B cell (primary cell): ENCODE results near the gene SETBP1. TPM values are rescaled to one million over a fixed set of nuclear protein-coding genes. Genes with fewer than 3 reads are reported as not detected.

ENCODE experiments used
- ATAC-seq: fragments of 200-7000 bp; cut with Tn5 transposase; one replicate; pipeline ENCODE4 v1.10.0; 2021; ENCODE audit warnings: low read depth, mild to moderate bottlenecking, moderate number of reproducible peaks, moderate library complexity
- CTCF ChIA-PET: fragments of 350-600 bp; sonication (Branson Sonifier 250); formaldehyde crosslinking; loops from one replicate; lab custom pipeline; 2021; ENCODE audit warnings: antibody characterized with exemption, inconsistent platforms; lab: Charles Lee
- POLR2A ChIA-PET: fragments of 350-600 bp; sonication (Branson Sonifier 250); formaldehyde crosslinking; loops from one replicate; lab custom pipeline; 2021; ENCODE audit warnings: antibody characterized with exemption; lab: Charles Lee
- DNase-seq: peaks from one replicate; pipeline ENCODE4 v3.0.0; 2013
- H2AFZ ChIP-seq: 2 replicates; pipeline ENCODE4 v1.6.1; 2012; ENCODE audit warnings: mild to moderate bottlenecking, low read depth, low read length; ENCODE audit not compliant: insufficient read depth, poor library complexity, severe bottlenecking
- H3K27ac ChIP-seq, 2 donors: 1 replicate in 1 of 2; 2 replicates in 1 of 2; pipeline ENCODE4 v1.5.1; 2012 to 2013; ENCODE audit warnings: low read length in 2 of 2, mild to moderate bottlenecking in 2 of 2, moderate library complexity in 1 of 2
- H3K27me3 ChIP-seq, 4 experiments: fragments of 200-600 bp in 1 of 4; sonication (generic) in 1 of 4; replicated peaks in 1 of 4; 1 replicate in 2 of 4; 2 replicates in 2 of 4; pipeline versions ENCODE4 v1.6.1 to v1.7.0; 2013 to 2016; ENCODE audit warnings: low read length in 3 of 4, mild to moderate bottlenecking in 2 of 4, mixed read lengths in 1 of 4, moderate library complexity in 1 of 4; ENCODE audit not compliant: insufficient read depth in 4 of 4, control insufficient read depth in 3 of 4; ENCODE audit errors: control extremely low read depth in 1 of 4
- H3K36me3 ChIP-seq, 2 experiments: replicated peaks in 1 of 2; 1 replicate in 1 of 2; 2 replicates in 1 of 2; pipeline versions ENCODE4 v1.6.1 to v1.7.1; 2013; ENCODE audit warnings: low read length in 1 of 2; ENCODE audit not compliant: insufficient read depth in 2 of 2, control insufficient read depth in 1 of 2; ENCODE audit errors: control extremely low read depth in 1 of 2, extremely low read depth in 1 of 2
- H3K4me1 ChIP-seq, 2 donors: fragments of 200-600 bp in 1 of 2; sonication (generic) in 1 of 2; 1 replicate in 1 of 2; 2 replicates in 1 of 2; pipeline versions ENCODE4 v1.5.1 to v1.6.1; 2013 to 2017; ENCODE audit warnings: low read length in 2 of 2; ENCODE audit not compliant: control insufficient read depth in 2 of 2, insufficient read depth in 2 of 2
- H3K4me2 ChIP-seq: replicated peaks from 2 replicates; pipeline ENCODE3; 2012; ENCODE audit warnings: mild to moderate bottlenecking, low read depth, low read length; ENCODE audit not compliant: poor library complexity, severe bottlenecking
- H3K4me3 ChIP-seq, 5 experiments: fragments of 200-600 bp in 1 of 5; sonication (generic) in 1 of 5; 1 replicate in 3 of 5; 2 replicates in 2 of 5; pipeline versions ENCODE4 v1.5.1 to v1.7.0; 2011 to 2016; ENCODE audit warnings: low read length in 4 of 5, mild to moderate bottlenecking in 4 of 5, low read depth in 2 of 5, control low read depth in 1 of 5, moderate library complexity in 1 of 5; ENCODE audit not compliant: insufficient read depth in 1 of 5; ENCODE audit errors: control extremely low read depth in 1 of 5, extremely low read depth in 1 of 5
- H3K79me2 ChIP-seq: fragments of 200-600 bp; sonication (generic); one replicate; pipeline ENCODE4 v1.6.0; 2016; ENCODE audit warnings: low read length; ENCODE audit not compliant: control insufficient read depth, insufficient read depth
- H3K9ac ChIP-seq: fragments of 200-600 bp; sonication (generic); 2 replicates; pipeline ENCODE4 v1.6.1; 2017; ENCODE audit warnings: mild to moderate bottlenecking, low read length, moderate library complexity
- H3K9me3 ChIP-seq, 3 donors: one replicate each; pipeline versions ENCODE4 v1.6.1 to v1.7.1; 2013; ENCODE audit warnings: low read length in 2 of 3; ENCODE audit not compliant: control insufficient read depth in 2 of 3, insufficient read depth in 1 of 3; ENCODE audit errors: control extremely low read depth in 1 of 3
- H4K20me1 ChIP-seq: 2 replicates; pipeline ENCODE4 v1.6.0; 2012; ENCODE audit warnings: mild to moderate bottlenecking, low read length; ENCODE audit not compliant: insufficient read depth, control insufficient read depth, poor library complexity, severe bottlenecking
- H3K27ac Mint-ChIP-seq: one replicate; pipeline ENCODE4 v1.8.0; 2021; ENCODE audit warnings: mixed read lengths
- H3K27me3 Mint-ChIP-seq: one replicate; pipeline ENCODE4 v1.8.0; 2021; ENCODE audit warnings: mixed read lengths
- H3K4me1 Mint-ChIP-seq: one replicate; pipeline ENCODE4 v1.8.0; 2021; ENCODE audit warnings: mixed read lengths
- H3K4me3 Mint-ChIP-seq: one replicate; pipeline ENCODE4 v1.8.0; 2021; ENCODE audit warnings: mixed read lengths
- H3K9me3 Mint-ChIP-seq: one replicate; pipeline ENCODE4 v1.8.0; 2022; ENCODE audit warnings: mixed read lengths; ENCODE audit not compliant: insufficient read depth
- CTCF ChIP-seq: fragments of 200-600 bp; IDR thresholded peaks from one replicate; pipeline ENCODE4 v1.8.0; 2022; ENCODE audit warnings: antibody characterized with exemption, mild to moderate bottlenecking
- EZH2 ChIP-seq: IDR thresholded peaks from 2 replicates; pipeline ENCODE4 v1.6.1; 2012; ENCODE audit warnings: borderline replicate concordance, low read depth, mild to moderate bottlenecking, moderate library complexity, low read length; ENCODE audit not compliant: insufficient read depth, poor library complexity, severe bottlenecking
- WGBS: methylation state at CpG from one replicate; pipeline ENCODE4 v1.1.5; 2013; ENCODE audit warnings: missing lambda C conversion rate; ENCODE audit not compliant: insufficient coverage; 5-methylcytosine and 5-hydroxymethylcytosine counted together
- intact Hi-C: fragments of 100-400 bp; cut with micrococcal nuclease; formaldehyde crosslinking; loops from one replicate; pipeline ENCODE4 v1.10.0; 2022
- polyA plus RNA-seq: library from polyadenylated mRNA; depleted of rRNA; stranded (reverse); fragments of >200 nt; gene quantifications from 2 replicates; pipeline ENCODE4 v1.2.3, GENCODE V29; 2012
- total RNA-seq, 2 donors: library from RNA; stranded (reverse); fragments of 120-200 nt in 1 of 2; gene quantifications; 1 replicate in 1 of 2; 2 replicates in 1 of 2; pipeline versions ENCODE4 v1.2.3 to v1.2.4, GENCODE V29; 2013 to 2022

The SETBP1 gene
- total and polyA plus RNA-seq, 2 donors (not counting 1 experiment from before 2014, with no cell fraction given): 15.1 to 129 TPM

DNA sequence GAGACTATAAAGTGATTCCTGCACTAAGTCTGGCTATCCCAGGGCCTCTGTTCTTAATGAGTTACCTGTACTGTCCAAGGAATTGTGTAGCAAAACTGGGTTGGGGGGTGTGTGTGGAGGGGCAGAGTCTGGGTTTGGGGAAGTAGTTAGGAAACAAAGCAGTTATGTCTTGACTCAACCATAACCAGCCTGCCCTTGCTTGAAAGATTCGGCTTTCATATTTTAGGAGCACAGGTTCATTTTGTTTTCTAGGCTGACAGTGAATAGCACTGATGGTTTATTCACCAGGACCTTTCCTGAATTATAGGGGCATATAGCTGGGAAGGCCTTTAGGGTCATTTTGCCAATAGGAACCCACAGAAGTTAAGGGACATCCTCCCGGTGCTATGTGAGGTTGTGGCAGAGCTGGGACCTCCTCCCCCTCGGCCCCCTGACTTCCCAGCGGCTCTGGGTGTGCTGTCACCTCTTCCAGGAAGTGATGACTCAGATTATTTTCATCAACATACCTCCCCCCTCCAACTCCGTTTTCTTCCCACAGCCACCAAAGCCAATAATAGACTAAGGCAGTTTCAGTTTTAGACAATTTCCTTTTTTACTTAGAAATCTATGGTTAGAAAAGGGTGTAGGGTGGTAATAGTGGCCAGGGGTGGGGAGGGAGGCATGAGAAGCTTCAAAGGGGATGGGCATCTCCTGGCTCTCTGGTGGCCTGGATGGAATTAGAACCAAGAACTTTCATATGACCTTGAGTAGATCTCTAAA is 44.8 kb downstream of the SETBP1 start:
- peaks cover 99 to 100% of the 10 kb centered on the region in 2 donors for H3K4me1 ChIP-seq
- H3K27me3 ChIP-seq: no peaks in the 10 kb centered on the region
- peaks cover 84% of the 10 kb centered on the region for H3K79me2 ChIP-seq
- TF ChIP-seq EZH2 (no peak), CTCF (no peak)
- no peaks in the 10 kb centered on the region for H3K27me3 Mint-ChIP-seq
- H3K9me3 Mint-ChIP-seq: no peaks in the 10 kb centered on the region
- intact Hi-C loops: loop anchor here (1.0 to 5.0 kb wide), 4 partner anchors 34 to 377 kb away; partner anchors contain the start of gene SETBP1
- H3K4me3 Mint-ChIP-seq: peak overlapping the region; percentile 70
- peak overlapping the region; percentile 88 for H3K27ac Mint-ChIP-seq
- CTCF ChIA-PET: interaction anchor here (0.7 to 2.0 kb wide), 6 partner anchors 9 to 488 kb away, joined by 3 to 8 read pairs (median 3); no protein-coding TSS in a partner anchor
- H3K27ac ChIP-seq: peak overlapping the region; percentile 80 to 85
- peak overlapping the region; percentile 37 for H3K9ac ChIP-seq
- peaks cover 98% of the 10 kb centered on the region for H3K4me1 Mint-ChIP-seq
- ATAC-seq (peak; percentile 50), DNase-seq (peak; percentile 68)
- H2AFZ ChIP-seq: peak overlapping the region; percentile 30
- peak overlapping the region; percentile 69 for H3K4me2 ChIP-seq
- POLR2A ChIA-PET: interaction anchor here (0.9 to 1.4 kb wide), 2 partner anchors 8 to 34 kb away, joined by 3 to 4 read pairs; no protein-coding TSS in a partner anchor
- peak overlapping the region in 3 of 5 experiments; percentile 3 to 23 (median 7) for H3K4me3 ChIP-seq
- WGBS: 8% methylated on average over 2 of the region's 5 CpGs
- H3K9me3 ChIP-seq: no peaks in the 10 kb centered on the region
- no peaks in the 10 kb centered on the region for H4K20me1 ChIP-seq
- H3K36me3 ChIP-seq: peaks cover 0 to 1% of the 10 kb centered on the region in 2 experiments

DNA sequence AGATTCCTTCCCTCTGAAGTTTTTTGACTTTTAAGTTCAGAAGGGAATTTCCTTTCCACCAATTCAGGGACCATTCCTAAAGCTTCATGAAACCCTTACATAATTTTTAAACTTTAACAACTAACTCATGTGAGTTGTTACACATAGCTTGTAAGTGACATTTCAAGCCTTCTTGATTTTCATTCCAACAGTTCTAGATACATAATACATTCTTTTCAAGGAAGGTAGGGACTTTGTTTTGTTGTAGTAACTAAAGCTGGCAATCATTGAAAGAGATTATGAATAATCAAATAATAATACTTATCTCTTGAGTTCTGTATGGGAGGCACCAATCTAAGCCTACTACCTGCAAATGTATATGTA is 45.4 kb downstream of the SETBP1 start:
- ATAC-seq: no peak
- DNase-seq: no peak
- Histone ChIP-seq H2AFZ (no peak overlapping the region), H4K20me1 (no peaks in the 10 kb centered on the region), H3K27ac (peak overlapping the region; percentile 80 to 85), H3K9ac (peak overlapping the region; percentile 37), H3K4me2 (peak overlapping the region; percentile 69), H3K4me3 (peak overlapping the region in 3 of 5 experiments; percentile 3 to 23 (median 7)), H3K79me2 (peaks cover 84% of the 10 kb centered on the region), H3K9me3 (no peaks in the 10 kb centered on the region), H3K36me3 (no peaks in the 10 kb centered on the region), H3K27me3 (no peaks in the 10 kb centered on the region), H3K4me1 (peaks cover 99 to 100% of the 10 kb centered on the region in 2 donors)
- POLR2A ChIA-PET: interaction anchor here (0.9 to 1.5 kb wide), 2 partner anchors 33 to 46 kb away, joined by 4 read pairs; no protein-coding TSS in a partner anchor
- Mint-ChIP-seq H3K4me3 (peak overlapping the region; percentile 70), H3K9me3 (no peaks in the 10 kb centered on the region), H3K27ac (peak overlapping the region; percentile 88), H3K4me1 (peaks cover 98% of the 10 kb centered on the region), H3K27me3 (no peaks in the 10 kb centered on the region)
- CTCF ChIA-PET: interaction anchor here (0.7 to 2.0 kb wide), 6 partner anchors 8 to 487 kb away, joined by 3 to 8 read pairs (median 3); no protein-coding TSS in a partner anchor
- no peak for TF ChIP-seq EZH2
- TF ChIP-seq CTCF: no peak
- intact Hi-C loops: loop anchor here (5.0 kb wide), 1 partner anchor 376 kb away; no protein-coding TSS in a partner anchor
